Measurements from ENCODE around the gene SLCO4C1. TPM values are rescaled to one million over a fixed set of nuclear protein-coding genes. Genes with fewer than 3 reads are reported as not detected.

Gene SLCO4C1
- total RNA-seq, 2 donors from 2014 or later: 0.14 to 0.51 TPM

- TF ChIP-seq POLR2AphosphoS5 (IDR thresholded peaks at IDR 0.05) (no peak), POLR2A (IDR thresholded peaks at IDR 0.05) (no peak), CTCF (IDR thresholded peaks at IDR 0.05) (no peak)
- H3K9me3 ChIP-seq: no peaks in the 10 kb centered on the region
- DNase-seq (ENCODE audit: low spot score): no peak
- 97% methylated on average over 4 of the region's 4 CpGs for WGBS
- no peak overlapping the region for H3K27ac ChIP-seq
- H3K4me1 ChIP-seq (replicated peaks): no peaks in the 10 kb centered on the region
- no peak overlapping the region for H3K4me3 ChIP-seq
- intact Hi-C loops (cut with DNase I): no loop called here
- H3K36me3 ChIP-seq: no peaks in the 10 kb centered on the region
- H3K27me3 ChIP-seq (replicated peaks; ENCODE audit: insufficient read depth): no peaks in the 10 kb centered on the region
Measured at GRCh38 chr5:102243213-102243612, 52.9 kb downstream of the SLCO4C1 start.

- H3K36me3 ChIP-seq: no peaks in the 10 kb centered on the region
- intact Hi-C loops (cut with DNase I): no loop called here
- DNase-seq (ENCODE audit: low spot score): no peak
- TF ChIP-seq CTCF (IDR thresholded peaks at IDR 0.05) (no peak), POLR2A (IDR thresholded peaks at IDR 0.05) (no peak), POLR2AphosphoS5 (IDR thresholded peaks at IDR 0.05) (no peak)
- no peaks in the 10 kb centered on the region for H3K27me3 ChIP-seq (replicated peaks; ENCODE audit: insufficient read depth)
- 94% methylated on average over 1 of the region's 1 CpG for WGBS
- H3K9me3 ChIP-seq: no peaks in the 10 kb centered on the region
- no peak overlapping the region for H3K27ac ChIP-seq
- no peaks in the 10 kb centered on the region for H3K4me1 ChIP-seq (replicated peaks)
- no peak overlapping the region for H3K4me3 ChIP-seq
Measured at GRCh38 chr5:102241809-102242421, 54.2 kb downstream of the SLCO4C1 start.

GRCh38 chr5:102231693-102232619 is 64.1 kb downstream of the SLCO4C1 start:
- WGBS: 85% methylated on average over 7 of the region's 7 CpGs
- intact Hi-C loops (cut with DNase I): no loop called here
- TF ChIP-seq POLR2AphosphoS5 (IDR thresholded peaks at IDR 0.05): no peak
- no peak for TF ChIP-seq CTCF (IDR thresholded peaks at IDR 0.05)
- TF ChIP-seq POLR2A (IDR thresholded peaks at IDR 0.05): no peak
- H3K27me3 ChIP-seq (replicated peaks; ENCODE audit: insufficient read depth): no peaks in the 10 kb centered on the region
- H3K27ac ChIP-seq: no peak overlapping the region
- no peaks in the 10 kb centered on the region for H3K9me3 ChIP-seq
- no peaks in the 10 kb centered on the region for H3K36me3 ChIP-seq
- no peaks in the 10 kb centered on the region for H3K4me1 ChIP-seq (replicated peaks)
- no peak for DNase-seq (ENCODE audit: low spot score)
- H3K4me3 ChIP-seq: no peak overlapping the region

- Histone ChIP-seq H3K27ac (no peak overlapping the region), H3K36me3 (no peaks in the 10 kb centered on the region), H3K4me1 (replicated peaks) (no peaks in the 10 kb centered on the region), H3K4me3 (no peak overlapping the region), H3K9me3 (no peaks in the 10 kb centered on the region), H3K27me3 (replicated peaks; ENCODE audit: insufficient read depth) (no peaks in the 10 kb centered on the region)
- WGBS: 9% methylated on average over 1 of the region's 1 CpG
- no peak for DNase-seq (ENCODE audit: low spot score)
- intact Hi-C loops (cut with DNase I): no loop called here
- TF ChIP-seq POLR2AphosphoS5 (IDR thresholded peaks at IDR 0.05): no peak
- TF ChIP-seq CTCF (IDR thresholded peaks at IDR 0.05): no peak
- no peak for TF ChIP-seq POLR2A (IDR thresholded peaks at IDR 0.05)
Measured at GRCh38 chr5:102229685-102230084, 66.4 kb downstream of the SLCO4C1 start.
